Chondrocyte (in vitro differentiated cells): ENCODE measurements around the gene UNK. TPM values are rescaled to one million over a fixed set of nuclear protein-coding genes. Genes with fewer than 3 reads are reported as not detected.
"Not testable (repeated sequence)": the region's sequence is repeated elsewhere in the genome, so short reads cannot be mapped to it uniquely, and the experiment has no call there.

Source experiments
- DNase-seq: peaks from one replicate; pipeline ENCODE4 v3.0.0; 2021; ENCODE audit warnings: mixed read lengths, low spot score
- H3K27ac Mint-ChIP-seq: one replicate; pipeline ENCODE4 v1.8.0; 2021; ENCODE audit warnings: mild to moderate bottlenecking, moderate library complexity, mixed read lengths; ENCODE audit not compliant: unreplicated experiment
- H3K27me3 Mint-ChIP-seq: 2 replicates; pipeline ENCODE4 v1.8.0; 2021; ENCODE audit warnings: low read depth, mixed read lengths
- H3K36me3 Mint-ChIP-seq: 2 replicates; pipeline ENCODE4 v1.8.0; 2021; ENCODE audit warnings: low read depth, mixed read lengths
- H3K4me1 Mint-ChIP-seq: 2 replicates; pipeline ENCODE4 v1.8.0; 2021; ENCODE audit warnings: low read depth, mild to moderate bottlenecking, mixed read lengths
- H3K4me3 Mint-ChIP-seq: one replicate; pipeline ENCODE4 v1.8.0; 2021; ENCODE audit warnings: mild to moderate bottlenecking, moderate library complexity, mixed read lengths; ENCODE audit not compliant: unreplicated experiment
- H3K9me3 Mint-ChIP-seq: 2 replicates; pipeline ENCODE4 v1.8.0; 2021; ENCODE audit warnings: low read depth, mixed read lengths
- total RNA-seq: library from RNA; stranded (reverse); gene quantifications from 3 replicates; pipeline ENCODE4 v1.2.1, GENCODE V29; 2021
- TF ChIP-seq, protein P1 (sequence below): fragments of 200-600 bp; sonication (generic); IDR thresholded peaks from 2 replicates; pipeline ENCODE4 v1.5.0; 2021; ENCODE audit warnings: antibody characterized with exemption, mild to moderate bottlenecking, moderate library complexity

Gene UNK
- total RNA-seq, 1 donor from 2014 or later = 21.0 TPM

- H3K27me3 Mint-ChIP-seq = no peaks in the 10 kb centered on the region
- TF ChIP-seq, protein P1, sequence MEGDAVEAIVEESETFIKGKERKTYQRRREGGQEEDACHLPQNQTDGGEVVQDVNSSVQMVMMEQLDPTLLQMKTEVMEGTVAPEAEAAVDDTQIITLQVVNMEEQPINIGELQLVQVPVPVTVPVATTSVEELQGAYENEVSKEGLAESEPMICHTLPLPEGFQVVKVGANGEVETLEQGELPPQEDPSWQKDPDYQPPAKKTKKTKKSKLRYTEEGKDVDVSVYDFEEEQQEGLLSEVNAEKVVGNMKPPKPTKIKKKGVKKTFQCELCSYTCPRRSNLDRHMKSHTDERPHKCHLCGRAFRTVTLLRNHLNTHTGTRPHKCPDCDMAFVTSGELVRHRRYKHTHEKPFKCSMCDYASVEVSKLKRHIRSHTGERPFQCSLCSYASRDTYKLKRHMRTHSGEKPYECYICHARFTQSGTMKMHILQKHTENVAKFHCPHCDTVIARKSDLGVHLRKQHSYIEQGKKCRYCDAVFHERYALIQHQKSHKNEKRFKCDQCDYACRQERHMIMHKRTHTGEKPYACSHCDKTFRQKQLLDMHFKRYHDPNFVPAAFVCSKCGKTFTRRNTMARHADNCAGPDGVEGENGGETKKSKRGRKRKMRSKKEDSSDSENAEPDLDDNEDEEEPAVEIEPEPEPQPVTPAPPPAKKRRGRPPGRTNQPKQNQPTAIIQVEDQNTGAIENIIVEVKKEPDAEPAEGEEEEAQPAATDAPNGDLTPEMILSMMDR = no peak
- H3K36me3 Mint-ChIP-seq = peaks cover 23% of the 10 kb centered on the region
- no peak overlapping the region for H3K4me3 Mint-ChIP-seq
- H3K4me1 Mint-ChIP-seq = peaks cover 34% of the 10 kb centered on the region
- H3K27ac Mint-ChIP-seq = peak overlapping the region; percentile 32
- no peak for DNase-seq
- H3K9me3 Mint-ChIP-seq = no peaks in the 10 kb centered on the region
Measured at GRCh38 chr17:75849279-75849646, 64.7 kb downstream of the UNK start.

GRCh38 chr17:75849724-75850123 lies 65.1 kb downstream of the UNK start:
- peaks cover 38% of the 10 kb centered on the region for H3K4me1 Mint-ChIP-seq
- H3K27ac Mint-ChIP-seq = peak overlapping the region; percentile 32
- no peak overlapping the region for H3K4me3 Mint-ChIP-seq
- TF ChIP-seq, protein P1 = no peak
- no peaks in the 10 kb centered on the region for H3K27me3 Mint-ChIP-seq
- DNase-seq = no peak
- H3K36me3 Mint-ChIP-seq = peaks cover 23% of the 10 kb centered on the region
- H3K9me3 Mint-ChIP-seq = no peaks in the 10 kb centered on the region

- H3K27ac Mint-ChIP-seq = no peak overlapping the region
- H3K4me1 Mint-ChIP-seq = peaks cover 26% of the 10 kb centered on the region
- no peaks in the 10 kb centered on the region for H3K27me3 Mint-ChIP-seq
- no peak overlapping the region for H3K4me3 Mint-ChIP-seq
- no peak for DNase-seq
- H3K9me3 Mint-ChIP-seq = no peaks in the 10 kb centered on the region
- TF ChIP-seq, protein P1 = no peak
- H3K36me3 Mint-ChIP-seq = peaks cover 19% of the 10 kb centered on the region
Measured at GRCh38 chr17:75850928-75851692, 66.5 kb downstream of the UNK start.

- Mint-ChIP-seq H3K36me3 (peaks cover 17% of the 10 kb centered on the region), H3K4me1 (peaks cover 26% of the 10 kb centered on the region)
- not testable (repeated sequence) for H3K4me3 Mint-ChIP-seq, DNase-seq, H3K27ac Mint-ChIP-seq, H3K9me3 Mint-ChIP-seq, H3K27me3 Mint-ChIP-seq
Measured at GRCh38 chr17:75851693-75851991, 67.0 kb downstream of the UNK start.

GRCh38 chr17:75853433-75853832 lies 68.8 kb downstream of the UNK start:
- H3K27ac Mint-ChIP-seq = no peak overlapping the region
- no peak overlapping the region for H3K4me3 Mint-ChIP-seq
- DNase-seq = no peak
- H3K9me3 Mint-ChIP-seq = no peaks in the 10 kb centered on the region
- H3K4me1 Mint-ChIP-seq = peaks cover 26% of the 10 kb centered on the region
- TF ChIP-seq, protein P1 = no peak
- H3K27me3 Mint-ChIP-seq = no peaks in the 10 kb centered on the region
- peaks cover 11% of the 10 kb centered on the region for H3K36me3 Mint-ChIP-seq

GRCh38 chr17:75854101-75854748 lies 69.6 kb downstream of the UNK start:
- Mint-ChIP-seq H3K27me3 (no peaks in the 10 kb centered on the region), H3K4me1 (peaks cover 31% of the 10 kb centered on the region), H3K36me3 (peaks cover 11% of the 10 kb centered on the region), H3K4me3 (no peak overlapping the region), H3K9me3 (no peaks in the 10 kb centered on the region), H3K27ac (no peak overlapping the region)
- TF ChIP-seq, protein P1 = no peak
- no peak for DNase-seq
